ENCODE results near the gene MAP2K3. TPM values are rescaled to one million over a fixed set of nuclear protein-coding genes. Genes with fewer than 3 reads are reported as not detected.

The MAP2K3 gene
- polyA plus RNA-seq (19.0 to 70.2 TPM (median 22.4 TPM) in 3 replicates), polyA minus RNA-seq (23.0 to 102 TPM (median 29.5 TPM) in 3 replicates)
- polyA plus RNA-seq (2011; ENCODE audit: low read depth) = 41.8 TPM
- polyA plus RNA-seq (2011; cell fraction: cytosol; rRNA removed) = 33.6 and 51.5 TPM in 2 replicates
- polyA plus RNA-seq (2011; cell fraction: nucleus; rRNA removed) = 46.5 and 55.1 TPM in 2 replicates
- polyA plus RNA-seq (2012; ENCODE audit: low replicate concordance) = 56.4 and 72.9 TPM in 2 replicates
- 36.1 TPM for polyA minus RNA-seq (2011; cell fraction: cytosol; rRNA and poly(A)+ RNA removed)
- polyA minus RNA-seq (2011; cell fraction: nucleus; rRNA and poly(A)+ RNA removed) = 21.7 and 28.8 TPM in 2 replicates

DNA sequence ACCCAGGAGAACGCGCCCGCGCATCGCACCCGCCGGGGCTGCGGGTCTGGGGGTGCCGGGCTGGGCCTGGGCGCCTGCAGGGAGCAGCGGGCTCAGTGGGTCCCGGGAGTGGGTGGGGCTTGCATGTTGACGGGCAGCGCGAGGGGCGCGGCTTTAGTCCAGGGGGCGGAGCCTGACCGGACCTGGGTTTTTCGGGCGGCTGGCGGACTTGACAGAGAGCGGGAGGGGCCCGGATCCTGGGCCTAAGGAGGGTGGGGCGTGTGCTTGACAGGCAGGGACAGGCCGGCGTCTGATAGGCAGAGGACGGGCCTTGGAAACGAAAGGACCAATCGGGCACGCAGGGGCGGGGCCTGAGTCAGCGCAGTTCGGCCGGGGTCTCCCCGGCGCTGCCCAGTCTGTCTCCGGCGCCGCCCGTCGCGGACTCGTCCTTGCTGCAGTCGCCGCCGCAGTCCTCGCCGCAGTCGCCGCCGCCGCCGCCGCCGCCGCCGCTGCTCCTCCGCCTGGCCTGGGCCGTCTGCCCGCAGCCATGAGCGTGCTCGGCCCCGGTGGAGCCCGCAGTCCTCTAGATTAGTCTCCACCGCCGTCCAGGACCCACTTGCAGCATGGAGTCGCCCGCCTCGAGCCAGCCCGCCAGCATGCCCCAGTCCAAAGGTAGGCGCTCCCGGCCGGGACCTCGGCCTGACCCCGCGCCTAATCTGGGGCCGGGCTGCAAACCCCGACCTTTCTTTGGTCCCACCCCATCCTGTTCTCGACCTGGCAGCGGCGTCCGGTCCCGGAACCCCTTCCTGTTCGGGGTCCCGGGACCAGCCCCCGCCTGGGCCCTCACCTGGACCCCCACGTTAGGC is at the start of gene MAP2K3:
Gene MAP2K3, plus strand, starts transcription at position 393 of the 845 bp plus-strand sequence. Its CDS starts 210 bp downstream, at position 603.
- Histone ChIP-seq H3K4me2 (ENCODE audit: control insufficient read depth, extremely low read depth, insufficient read depth, low read depth, low read length) (peak within 1 kb of the TSS; percentile 93), H3K79me2 (ENCODE audit: control insufficient read depth, insufficient read depth, low read length) (peaks cover 46% of the 10 kb centered on the region), H3K36me3 (ENCODE audit: control insufficient read depth in 2 of 2, extremely low read depth in 1 of 2, insufficient read depth in 2 of 2, low read length in 2 of 2) (no peaks in the 10 kb centered on the region), H3K4me3 (ENCODE audit: control insufficient read depth in 2 of 3, extremely low read depth in 1 of 3, insufficient read depth in 2 of 3, low read depth in 1 of 3, low read length in 3 of 3) (peak within 1 kb of the TSS; percentile 77 to 86 (median 78)), H3K9me1 (ENCODE audit: control insufficient read depth, extremely low read depth, insufficient read depth, low read length) (no peaks in the 10 kb centered on the region), H2AFZ (ENCODE audit: control insufficient read depth, low read length) (peak within 1 kb of the TSS; percentile 51), H3K9me3 (ENCODE audit: control insufficient read depth, low read depth, low read length) (no peaks in the 10 kb centered on the region), H3K4me1 (ENCODE audit: control insufficient read depth, extremely low read depth, insufficient read depth, low read length) (peaks cover 48% of the 10 kb centered on the region), H3K27me3 (ENCODE audit: control insufficient read depth, extremely low read depth, insufficient read depth, low read length) (no peaks in the 10 kb centered on the region), H4K20me1 (ENCODE audit: control insufficient read depth, extremely low read depth, insufficient read depth, low read length) (peaks cover 12% of the 10 kb centered on the region), H3K27ac (ENCODE audit: control insufficient read depth, insufficient read depth, low read length) (peak within 1 kb of the TSS; percentile 79), H3K9ac (ENCODE audit: control insufficient read depth, extremely low read depth, insufficient read depth, low read length) (peak within 1 kb of the TSS; percentile 83)
- peak; percentile 64 for FAIRE-seq
- dilution Hi-C loops (cut with MboI; ENCODE audit: extremely low pct_ligation_motif_present, low sequenced_read_pairs) = no loop called here
- DNase-seq (ENCODE audit: low read depth, low spot score) = peak; percentile 96
- TF ChIP-seq, protein P1, sequence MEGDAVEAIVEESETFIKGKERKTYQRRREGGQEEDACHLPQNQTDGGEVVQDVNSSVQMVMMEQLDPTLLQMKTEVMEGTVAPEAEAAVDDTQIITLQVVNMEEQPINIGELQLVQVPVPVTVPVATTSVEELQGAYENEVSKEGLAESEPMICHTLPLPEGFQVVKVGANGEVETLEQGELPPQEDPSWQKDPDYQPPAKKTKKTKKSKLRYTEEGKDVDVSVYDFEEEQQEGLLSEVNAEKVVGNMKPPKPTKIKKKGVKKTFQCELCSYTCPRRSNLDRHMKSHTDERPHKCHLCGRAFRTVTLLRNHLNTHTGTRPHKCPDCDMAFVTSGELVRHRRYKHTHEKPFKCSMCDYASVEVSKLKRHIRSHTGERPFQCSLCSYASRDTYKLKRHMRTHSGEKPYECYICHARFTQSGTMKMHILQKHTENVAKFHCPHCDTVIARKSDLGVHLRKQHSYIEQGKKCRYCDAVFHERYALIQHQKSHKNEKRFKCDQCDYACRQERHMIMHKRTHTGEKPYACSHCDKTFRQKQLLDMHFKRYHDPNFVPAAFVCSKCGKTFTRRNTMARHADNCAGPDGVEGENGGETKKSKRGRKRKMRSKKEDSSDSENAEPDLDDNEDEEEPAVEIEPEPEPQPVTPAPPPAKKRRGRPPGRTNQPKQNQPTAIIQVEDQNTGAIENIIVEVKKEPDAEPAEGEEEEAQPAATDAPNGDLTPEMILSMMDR (optimal IDR thresholded peaks at IDR 0.05 in 1 of 3, IDR thresholded peaks at IDR 0.05 in 1 of 3, conservative IDR thresholded peaks at IDR 0.05 in 1 of 3; ENCODE audit: extremely low read depth in 1 of 3, insufficient read depth in 2 of 3, low read length in 3 of 3) = no peak
- TF ChIP-seq EZH2 (IDR thresholded peaks at IDR 0.05; ENCODE audit: low read length) = no peak

DNA sequence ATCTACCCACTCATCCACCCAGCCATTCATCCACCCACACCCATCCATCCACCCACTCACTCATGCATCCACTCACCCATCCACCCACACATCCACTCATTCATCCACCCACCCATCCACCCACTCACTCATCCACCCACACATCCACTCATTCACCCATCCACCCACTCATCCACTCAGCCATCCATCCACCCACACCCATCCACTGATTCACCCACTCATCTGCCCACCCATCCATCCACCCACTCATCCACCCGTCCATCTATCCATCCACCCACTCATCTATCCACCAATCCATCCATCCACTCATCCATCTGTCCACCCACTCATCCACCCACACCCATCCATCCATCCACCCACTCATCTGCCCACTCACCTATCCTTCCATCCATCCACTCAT is 48.6 kb upstream of the MAP2K3 start:
- H3K4me3 ChIP-seq (ENCODE audit: control insufficient read depth in 2 of 3, extremely low read depth in 1 of 3, insufficient read depth in 2 of 3, low read depth in 1 of 3, low read length in 3 of 3) = no peak overlapping the region
- H2AFZ ChIP-seq (ENCODE audit: control insufficient read depth, low read length) = no peak overlapping the region
- no peak for DNase-seq (ENCODE audit: low read depth, low spot score)
- H4K20me1 ChIP-seq (ENCODE audit: control insufficient read depth, extremely low read depth, insufficient read depth, low read length) = no peaks in the 10 kb centered on the region
- TF ChIP-seq, protein P1 (optimal IDR thresholded peaks at IDR 0.05 in 1 of 3, IDR thresholded peaks at IDR 0.05 in 1 of 3, conservative IDR thresholded peaks at IDR 0.05 in 1 of 3; ENCODE audit: extremely low read depth in 1 of 3, insufficient read depth in 2 of 3, low read length in 3 of 3) = no peak
- TF ChIP-seq EZH2 (IDR thresholded peaks at IDR 0.05; ENCODE audit: low read length) = no peak
- no peak overlapping the region for H3K27ac ChIP-seq (ENCODE audit: control insufficient read depth, insufficient read depth, low read length)
- no peaks in the 10 kb centered on the region for H3K4me1 ChIP-seq (ENCODE audit: control insufficient read depth, extremely low read depth, insufficient read depth, low read length)
- dilution Hi-C loops (cut with MboI; ENCODE audit: extremely low pct_ligation_motif_present, low sequenced_read_pairs) = no loop called here
- no peaks in the 10 kb centered on the region for H3K27me3 ChIP-seq (ENCODE audit: control insufficient read depth, extremely low read depth, insufficient read depth, low read length)
- H3K4me2 ChIP-seq (ENCODE audit: control insufficient read depth, extremely low read depth, insufficient read depth, low read depth, low read length) = no peak overlapping the region
- no peak overlapping the region for H3K9ac ChIP-seq (ENCODE audit: control insufficient read depth, extremely low read depth, insufficient read depth, low read length)
- no peak for FAIRE-seq
- no peaks in the 10 kb centered on the region for H3K9me1 ChIP-seq (ENCODE audit: control insufficient read depth, extremely low read depth, insufficient read depth, low read length)
- no peaks in the 10 kb centered on the region for H3K36me3 ChIP-seq (ENCODE audit: control insufficient read depth in 2 of 2, extremely low read depth in 1 of 2, insufficient read depth in 2 of 2, low read length in 2 of 2)
- no peaks in the 10 kb centered on the region for H3K9me3 ChIP-seq (ENCODE audit: control insufficient read depth, low read depth, low read length)
- H3K79me2 ChIP-seq (ENCODE audit: control insufficient read depth, insufficient read depth, low read length) = no peaks in the 10 kb centered on the region
